HAP-1 (cell line): Measurements from ENCODE around the gene LAMB1.

ENCODE experiments used
- DNase-seq, 2 experiments: peaks; one replicate each; pipeline ENCODE4 v3.0.0-alpha.2; 2016 to 2020; ENCODE audit warnings: low spot score in 2 of 2
- H3K27me3 ChIP-seq: fragments of 250-450 bp; sonication (Bioruptor Pico); 2 replicates; pipeline ENCODE4 v1.5.1; 2020; ENCODE audit warnings: low read depth, mild to moderate bottlenecking, moderate library complexity
- H3K36me3 ChIP-seq: fragments of 250-450 bp; sonication (Bioruptor Pico); replicated peaks from 2 replicates; pipeline ENCODE4 v1.5.1; 2020; ENCODE audit warnings: mild to moderate bottlenecking
- H3K4me1 ChIP-seq: fragments of 250-450 bp; sonication (Bioruptor Pico); 2 replicates; pipeline ENCODE4 v1.5.1; 2020; ENCODE audit warnings: mild to moderate bottlenecking
- H3K4me3 ChIP-seq: fragments of 250-450 bp; sonication (Bioruptor Pico); 2 replicates; pipeline ENCODE4 v1.5.1; 2020; ENCODE audit warnings: mild to moderate bottlenecking, moderate library complexity
- H3K9me3 ChIP-seq: fragments of 250-450 bp; sonication (Bioruptor Pico); 2 replicates; pipeline ENCODE4 v1.5.1; 2020; ENCODE audit warnings: mild to moderate bottlenecking, moderate library complexity
- in situ Hi-C: fragments of 300-500 bp; cut with MboI; formaldehyde crosslinking; loops from 3 replicates; pipeline ENCODE4 v1.14.3; 2020; ENCODE audit warnings: low sequenced_read_pairs, inconsistent platforms, mixed read lengths

LAMB1 gene

DNA sequence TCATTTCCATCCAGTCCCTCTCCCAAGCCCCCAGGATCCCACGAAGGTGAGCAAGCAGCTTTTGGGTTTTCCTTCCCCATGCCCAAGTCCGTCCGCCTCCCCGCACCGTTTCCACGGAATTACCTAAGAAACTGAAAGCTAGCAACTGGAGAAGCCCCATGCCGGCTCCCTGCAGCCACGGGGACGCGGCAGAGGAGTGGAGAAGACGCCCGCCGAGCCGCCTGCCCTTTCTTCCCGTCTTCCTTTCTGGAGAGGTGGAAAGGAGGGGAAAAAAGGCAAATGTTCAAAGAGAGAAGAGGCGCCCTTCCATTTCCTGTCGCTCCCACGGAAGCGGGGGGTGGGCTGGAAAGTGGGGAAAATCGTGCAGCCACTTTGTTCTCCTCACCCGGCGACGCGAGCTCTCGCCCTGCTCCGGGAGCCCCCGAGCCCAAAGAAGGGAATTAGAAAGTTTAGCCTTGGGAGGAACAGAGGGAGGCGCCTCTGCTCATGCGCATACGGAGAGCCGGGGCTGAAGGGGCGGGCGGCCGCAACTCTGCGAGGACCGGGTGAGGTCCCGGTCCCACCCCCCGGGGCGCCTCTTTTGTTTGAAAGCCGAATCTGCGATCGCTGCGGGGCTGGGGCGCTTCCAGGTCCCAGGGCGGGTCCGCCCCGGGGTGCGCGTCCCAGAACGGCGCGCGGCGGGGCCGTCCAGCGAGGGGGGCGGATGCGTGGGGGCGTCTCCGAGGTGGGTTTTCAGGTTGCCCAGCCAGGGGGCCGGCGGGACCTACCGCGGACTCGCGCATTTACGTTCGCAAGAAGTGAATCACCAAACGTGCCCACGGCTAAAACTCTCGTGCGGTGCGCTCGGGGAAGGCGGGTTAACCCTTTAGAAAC, at the start of gene LAMB1:
Gene LAMB1, minus strand, starts transcription at position 436 of the 873 bp plus-strand sequence. Its CDS starts 276 bp downstream, at position 160.
- peaks cover 9% of the 10 kb centered on the region for H3K27me3 ChIP-seq
- peak within 1 kb of the TSS; percentile 63 for H3K4me3 ChIP-seq
- peaks cover 10% of the 10 kb centered on the region for H3K36me3 ChIP-seq
- in situ Hi-C loops = no loop called here
- DNase-seq = peak; percentile 77 to 88
- peaks cover 14% of the 10 kb centered on the region for H3K4me1 ChIP-seq
- no peaks in the 10 kb centered on the region; the same call in 1 of the 2 replicates for H3K9me3 ChIP-seq

DNA sequence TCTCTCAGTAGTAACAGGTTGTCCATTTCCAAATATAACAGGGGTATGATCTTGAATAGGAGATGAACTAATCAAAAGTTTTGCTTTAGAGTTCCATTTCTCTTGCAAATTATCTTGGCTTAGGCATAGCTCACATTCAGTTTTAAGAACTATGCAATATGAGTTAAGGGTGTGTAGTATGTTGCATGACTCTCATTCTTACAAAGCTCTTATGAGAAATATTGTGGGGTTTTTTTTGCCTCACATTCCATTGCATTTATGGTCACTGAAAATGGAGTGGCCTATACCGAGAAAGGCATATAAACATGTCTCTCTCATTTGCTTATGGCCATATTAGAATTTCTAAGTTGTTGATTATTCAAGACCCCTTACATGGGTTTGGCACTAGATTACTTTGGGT, 48.5 kb upstream of the LAMB1 start:
- in situ Hi-C loops = no loop called here
- Histone ChIP-seq H3K4me1 (no peaks in the 10 kb centered on the region; the same call in 1 of the 2 replicates), H3K36me3 (no peaks in the 10 kb centered on the region), H3K27me3 (no peaks in the 10 kb centered on the region), H3K9me3 (no peaks in the 10 kb centered on the region), H3K4me3 (no peak overlapping the region)
- DNase-seq = no peak

DNA sequence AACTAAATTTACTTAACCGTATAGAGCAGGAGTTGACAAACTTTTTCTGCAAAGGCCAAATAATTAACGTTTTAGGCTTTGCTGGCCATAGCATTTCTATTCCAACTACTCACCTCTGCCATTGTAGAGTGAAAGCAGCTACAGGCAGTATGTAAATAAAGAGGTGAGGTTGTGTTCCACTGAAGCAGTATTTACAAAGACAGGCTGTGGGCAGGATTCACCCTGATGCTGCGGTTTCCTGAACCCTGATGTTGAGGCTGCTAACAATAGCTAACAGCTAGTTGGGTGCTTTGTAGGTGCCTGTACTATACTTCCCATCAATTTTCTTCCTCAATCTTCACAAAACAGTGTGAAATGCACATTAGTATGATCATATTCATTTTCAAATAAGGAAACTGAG, 47.0 kb upstream of the LAMB1 start:
- no peak overlapping the region for H3K4me3 ChIP-seq
- no peak for DNase-seq
- H3K9me3 ChIP-seq = no peaks in the 10 kb centered on the region
- H3K4me1 ChIP-seq = no peaks in the 10 kb centered on the region; the same call in 1 of the 2 replicates
- no peaks in the 10 kb centered on the region for H3K36me3 ChIP-seq
- in situ Hi-C loops = no loop called here
- H3K27me3 ChIP-seq = no peaks in the 10 kb centered on the region

DNA sequence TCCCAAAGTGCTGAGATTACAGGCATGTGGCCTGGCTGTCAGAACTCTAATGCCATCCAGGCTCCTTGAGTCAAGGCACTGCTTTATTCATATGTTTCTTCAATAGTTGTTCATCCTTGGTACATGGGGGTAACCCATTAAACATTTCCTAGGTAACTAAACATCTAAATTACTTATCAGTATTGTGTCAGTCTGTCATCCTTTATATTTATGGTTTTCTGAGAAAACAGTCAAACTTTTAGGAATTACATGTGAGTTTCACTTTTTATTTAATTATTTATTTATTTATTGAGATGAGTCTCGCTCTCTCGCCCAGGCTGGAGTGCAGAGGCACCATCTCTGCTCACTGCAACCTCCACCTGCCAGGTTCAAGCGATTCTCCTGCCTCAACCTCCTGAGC, 45.5 kb upstream of the LAMB1 start:
- H3K4me3 ChIP-seq = no peak overlapping the region
- in situ Hi-C loops = no loop called here

DNA sequence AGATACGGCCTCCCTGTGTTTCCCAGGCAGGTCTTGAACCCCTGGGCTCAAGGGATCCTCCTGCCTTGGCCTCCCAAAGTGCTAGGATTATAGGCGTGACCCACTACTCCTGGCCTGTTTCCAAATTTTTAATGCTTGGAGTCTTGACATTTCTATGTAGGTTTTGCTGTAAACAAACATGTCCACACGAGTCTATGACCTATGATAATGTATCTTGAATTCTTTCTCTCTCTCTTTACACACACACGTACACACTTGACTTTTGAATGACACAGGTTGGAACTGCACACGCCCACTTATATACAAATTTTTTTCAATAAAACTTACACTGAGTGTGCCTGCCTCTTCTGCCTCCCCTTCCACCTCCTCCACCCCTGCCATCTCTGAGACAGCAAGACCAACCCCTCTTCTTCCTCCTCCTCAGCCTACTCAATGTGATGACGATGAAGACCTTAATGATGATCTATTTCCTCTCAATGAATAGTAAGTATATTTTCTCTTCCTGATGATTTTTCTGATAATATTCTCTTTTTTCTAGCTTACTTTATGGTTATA, 44.1 kb upstream of the LAMB1 start:
- DNase-seq = no peak
- Histone ChIP-seq H3K36me3 (no peaks in the 10 kb centered on the region), H3K4me1 (peaks cover 4% of the 10 kb centered on the region; the same call in 1 of the 2 replicates), H3K27me3 (no peaks in the 10 kb centered on the region), H3K9me3 (no peaks in the 10 kb centered on the region), H3K4me3 (no peak overlapping the region)
- in situ Hi-C loops = no loop called here

More for the DNA sequence above, 45.5 kb upstream of the LAMB1 start:
- no peak for DNase-seq
- H3K36me3 ChIP-seq = no peaks in the 10 kb centered on the region
- no peaks in the 10 kb centered on the region for H3K27me3 ChIP-seq
- no peaks in the 10 kb centered on the region for H3K9me3 ChIP-seq
- peaks cover 4% of the 10 kb centered on the region; the same call in 1 of the 2 replicates for H3K4me1 ChIP-seq

DNA sequence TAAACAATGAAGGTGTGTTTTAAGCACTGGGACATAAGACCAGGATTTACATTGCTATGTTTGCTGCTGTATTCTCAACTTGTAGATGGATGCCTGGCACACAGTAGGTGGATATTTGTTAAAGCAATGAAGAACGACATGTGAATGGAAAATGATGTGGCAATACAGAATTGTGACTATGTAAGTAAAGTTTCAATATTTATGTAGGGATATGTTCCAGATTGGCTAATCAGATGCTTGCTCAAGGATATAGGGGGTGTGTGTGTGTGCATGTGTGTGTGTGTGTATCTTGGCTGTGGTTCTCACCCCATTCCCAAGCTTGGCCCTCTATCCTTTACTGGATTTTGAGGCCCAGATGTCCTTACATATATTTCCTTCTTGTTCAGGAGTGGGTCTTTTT, 42.7 kb upstream of the LAMB1 start:
- Histone ChIP-seq H3K27me3 (no peaks in the 10 kb centered on the region), H3K4me1 (peaks cover 4% of the 10 kb centered on the region; the same call in 1 of the 2 replicates), H3K9me3 (no peaks in the 10 kb centered on the region), H3K4me3 (no peak overlapping the region), H3K36me3 (no peaks in the 10 kb centered on the region)
- in situ Hi-C loops = no loop called here
- no peak for DNase-seq

DNA sequence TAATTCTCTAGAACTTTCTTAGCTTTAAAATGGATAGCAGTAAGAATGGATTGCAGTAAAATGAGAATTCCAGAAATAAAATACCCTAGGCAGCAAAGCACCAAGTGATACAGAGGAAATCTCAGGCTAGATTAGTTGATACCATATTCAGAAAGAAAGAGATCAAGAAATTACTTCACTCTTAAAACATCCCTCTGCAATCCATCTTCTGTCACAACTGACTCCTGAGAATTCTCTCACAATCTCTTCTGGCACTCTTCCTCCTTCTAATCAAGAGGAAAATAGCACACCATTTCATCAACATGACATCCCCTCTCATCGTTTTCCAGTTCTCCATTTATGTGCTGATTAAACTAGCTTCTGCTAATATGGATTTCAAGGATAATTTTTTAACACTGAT, 42.2 kb upstream of the LAMB1 start:
- in situ Hi-C loops = no loop called here

DNA sequence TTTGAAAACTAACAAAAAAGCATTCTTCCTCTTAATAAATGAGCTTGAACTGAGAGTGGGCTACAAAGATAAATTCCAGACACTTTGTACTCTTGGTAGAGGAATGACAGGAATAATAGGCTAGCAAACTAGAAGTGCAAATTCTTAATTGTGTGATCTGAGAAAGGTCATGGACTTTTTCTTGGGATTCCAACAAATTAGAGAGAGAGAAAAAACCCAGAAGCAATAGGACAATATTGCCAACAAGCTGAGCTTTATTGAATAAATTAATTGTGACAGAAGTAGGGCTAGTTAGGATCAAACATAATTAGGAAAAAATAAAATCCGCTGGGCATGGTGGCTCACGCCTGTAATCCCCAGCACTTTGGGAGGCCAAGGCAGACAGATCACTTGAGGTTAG, 41.4 kb upstream of the LAMB1 start:
- in situ Hi-C loops = no loop called here
- peaks cover 4% of the 10 kb centered on the region; the same call in 1 of the 2 replicates for H3K4me1 ChIP-seq

More for the DNA sequence above, 42.2 kb upstream of the LAMB1 start:
- Histone ChIP-seq H3K4me3 (no peak overlapping the region), H3K4me1 (peaks cover 4% of the 10 kb centered on the region; the same call in 1 of the 2 replicates), H3K9me3 (no peaks in the 10 kb centered on the region), H3K27me3 (0 out of 2 replicates have a peak, but pooled peaks cover under 1% of the 10 kb centered on the region), H3K36me3 (no peaks in the 10 kb centered on the region)
- DNase-seq = no peak

DNA sequence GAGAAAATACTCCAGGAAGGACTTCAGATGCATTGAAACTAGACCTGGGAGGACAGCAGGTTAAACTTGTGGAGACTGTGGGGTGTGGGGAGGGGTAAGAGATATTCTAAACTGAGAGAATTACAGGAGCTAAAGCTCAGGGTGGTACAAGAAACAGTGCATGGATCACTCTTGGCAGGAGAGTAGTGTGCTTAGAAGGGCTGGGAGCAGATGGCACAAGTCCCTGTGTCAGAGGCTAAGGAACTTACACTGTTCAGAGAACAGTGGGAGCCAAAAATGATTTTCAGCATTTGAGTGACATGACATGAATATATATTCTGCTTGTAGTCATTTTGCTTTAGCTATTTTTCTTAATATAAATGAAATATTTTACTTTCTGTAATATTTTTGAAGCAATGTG, 36.0 kb upstream of the LAMB1 start:
- Histone ChIP-seq H3K36me3 (no peaks in the 10 kb centered on the region), H3K9me3 (no peaks in the 10 kb centered on the region), H3K4me1 (peaks cover 3% of the 10 kb centered on the region; the same call in 1 of the 2 replicates), H3K4me3 (no peak overlapping the region), H3K27me3 (0 out of 2 replicates have a peak, but pooled peaks cover 2% of the 10 kb centered on the region)
- in situ Hi-C loops = no loop called here
- no peak for DNase-seq

More for the DNA sequence above, 41.4 kb upstream of the LAMB1 start:
- H3K27me3 ChIP-seq = 0 out of 2 replicates have a peak, but pooled peaks cover 2% of the 10 kb centered on the region
- peak in 1 of 2 experiments; percentile 53 for DNase-seq
- H3K4me3 ChIP-seq = no peak overlapping the region
- H3K9me3 ChIP-seq = no peaks in the 10 kb centered on the region
- no peaks in the 10 kb centered on the region for H3K36me3 ChIP-seq

DNA sequence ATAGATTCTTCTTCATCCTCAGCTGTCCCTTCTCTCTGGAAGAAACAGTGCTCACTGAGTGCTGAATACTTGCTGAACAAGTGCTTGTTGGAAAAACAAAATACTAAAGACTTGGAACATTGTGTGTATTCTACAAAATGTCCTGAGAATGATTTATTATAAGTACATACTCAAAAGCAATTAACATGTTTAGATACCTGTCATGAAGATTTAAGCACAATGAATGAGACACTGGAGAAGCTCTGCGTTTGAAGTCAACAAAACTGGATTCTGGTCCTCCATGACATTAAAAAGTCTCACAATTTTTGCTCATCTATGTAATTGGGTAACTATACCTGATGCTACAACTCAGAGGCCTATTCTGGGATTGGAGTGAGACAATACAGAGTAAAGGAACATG, 34.8 kb upstream of the LAMB1 start:
- Histone ChIP-seq H3K9me3 (no peaks in the 10 kb centered on the region), H3K4me1 (no peaks in the 10 kb centered on the region), H3K4me3 (no peak overlapping the region), H3K27me3 (0 out of 2 replicates have a peak, but pooled peaks cover 2% of the 10 kb centered on the region), H3K36me3 (no peaks in the 10 kb centered on the region)
- in situ Hi-C loops = no loop called here
- DNase-seq = no peak

DNA sequence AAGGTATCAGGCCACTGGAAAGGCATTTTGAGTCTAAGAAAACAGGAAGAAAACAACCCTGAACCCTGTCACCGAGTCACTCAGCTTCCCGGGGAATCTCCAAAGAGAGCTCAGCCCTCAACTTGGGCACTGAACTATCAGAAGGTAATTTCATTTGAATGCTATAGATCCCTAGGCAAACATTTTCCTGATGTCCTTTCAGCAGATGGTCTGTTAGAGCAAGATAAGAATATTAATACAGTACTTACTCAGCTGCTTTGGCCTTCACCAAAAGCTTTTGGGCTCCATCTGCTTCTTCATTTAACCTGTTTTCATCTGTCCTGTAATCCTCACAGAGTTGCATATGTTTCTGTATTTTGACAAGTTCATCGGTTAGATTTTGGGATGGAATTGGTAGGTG, 34.2 kb upstream of the LAMB1 start:
- H3K27me3 ChIP-seq = 0 out of 2 replicates have a peak, but pooled peaks cover 2% of the 10 kb centered on the region
- in situ Hi-C loops = no loop called here
- no peak for DNase-seq
- no peaks in the 10 kb centered on the region for H3K4me1 ChIP-seq
- H3K36me3 ChIP-seq = no peaks in the 10 kb centered on the region
- no peaks in the 10 kb centered on the region for H3K9me3 ChIP-seq
- H3K4me3 ChIP-seq = no peak overlapping the region

DNA sequence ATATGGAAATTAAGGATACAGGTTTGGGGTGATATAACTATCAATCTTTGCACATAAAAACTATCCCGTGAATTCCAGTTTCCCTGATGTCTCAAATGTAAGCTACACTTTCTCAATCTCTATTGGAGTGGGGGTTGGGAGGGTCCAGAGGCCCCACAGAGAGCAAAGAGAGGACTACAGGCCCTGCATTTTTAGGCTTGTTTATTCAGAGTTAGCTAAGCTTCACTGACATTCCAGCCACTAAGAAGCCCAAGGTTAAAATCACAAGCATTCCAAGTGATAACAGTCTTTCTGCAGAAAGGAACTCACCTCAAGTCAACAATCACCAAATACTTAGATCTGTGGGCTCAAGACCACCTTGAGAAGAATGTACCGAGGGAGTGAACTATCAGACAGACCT, 31.6 kb upstream of the LAMB1 start:
- H3K9me3 ChIP-seq = no peaks in the 10 kb centered on the region
- H3K4me3 ChIP-seq = no peak overlapping the region
- H3K4me1 ChIP-seq = no peaks in the 10 kb centered on the region
- no peaks in the 10 kb centered on the region for H3K36me3 ChIP-seq
- in situ Hi-C loops = no loop called here
- H3K27me3 ChIP-seq = no peaks in the 10 kb centered on the region
- no peak for DNase-seq

DNA sequence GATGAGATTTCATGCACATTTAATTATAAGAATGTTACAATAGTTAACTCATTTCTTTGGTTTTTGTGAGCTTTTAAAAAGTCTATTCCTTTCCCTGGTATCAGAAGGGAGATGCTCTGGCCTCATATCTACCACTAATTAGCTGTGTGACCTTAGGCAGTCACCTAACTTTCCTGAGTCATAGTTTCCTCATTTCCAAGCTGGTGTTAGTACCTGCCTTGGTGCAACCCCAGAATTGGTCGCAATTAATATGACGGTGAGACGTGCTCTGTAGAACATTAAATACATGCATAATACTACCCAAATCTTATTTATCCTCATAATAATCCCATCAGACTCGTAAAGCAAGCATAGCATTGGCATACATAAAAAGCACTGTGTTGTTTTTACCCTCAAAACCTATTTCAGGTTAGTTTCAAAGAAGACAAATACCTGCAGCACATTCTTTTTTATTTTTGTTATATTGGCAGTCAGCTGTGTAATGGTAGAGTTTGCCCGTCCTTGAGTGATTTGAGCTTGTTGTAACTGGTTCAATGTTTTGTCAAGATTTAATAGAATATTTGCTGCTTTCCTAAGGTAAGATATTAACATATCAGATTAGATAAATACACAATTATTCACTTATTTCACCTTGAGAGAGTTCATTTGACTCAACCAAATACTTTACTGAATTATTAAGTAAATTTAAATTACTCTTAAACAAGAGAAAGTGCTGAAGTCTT, 31.0 kb upstream of the LAMB1 start:
- Histone ChIP-seq H3K9me3 (no peaks in the 10 kb centered on the region), H3K4me3 (no peak overlapping the region), H3K4me1 (no peaks in the 10 kb centered on the region), H3K36me3 (no peaks in the 10 kb centered on the region), H3K27me3 (no peaks in the 10 kb centered on the region)
- in situ Hi-C loops = no loop called here
- no peak for DNase-seq
